SU-DHL-6 (cell line): Measurements from ENCODE around the gene BAG3.

Source experiments
- H2AFZ ChIP-seq: fragments of 200-600 bp; sonication (generic); 2 replicates; pipeline ENCODE4 v1.6.1; 2014; ENCODE audit warnings: low read depth, mild to moderate bottlenecking, moderate library complexity, mixed read lengths, antibody characterized with exemption, low read length; ENCODE audit not compliant: severe bottlenecking
- H3F3A ChIP-seq: fragments of 200-600 bp; shearing (Covaris generic); 2 replicates; pipeline ENCODE4 v1.6.0; 2016; ENCODE audit warnings: antibody characterized with exemption, mild to moderate bottlenecking; ENCODE audit not compliant: insufficient read depth
- H3K27ac ChIP-seq: fragments of 200-600 bp; sonication (generic); 2 replicates; pipeline ENCODE4 v1.5.1; 2016; ENCODE audit warnings: low read depth, mild to moderate bottlenecking, low read length, moderate library complexity, mixed read lengths
- H3K27me3 ChIP-seq: fragments of 200-600 bp; sonication (generic), shearing (Covaris generic); 2 replicates; pipeline ENCODE4 v1.6.0; 2014; ENCODE audit warnings: mild to moderate bottlenecking, low read length
- H3K36me3 ChIP-seq: fragments of 200-600 bp; sonication (generic); 2 replicates; pipeline ENCODE4 v1.6.1; 2014; ENCODE audit warnings: mild to moderate bottlenecking, low read length, mixed read lengths
- H3K4me2 ChIP-seq: fragments of 300-600, 200-600 bp; shearing (Covaris generic), sonication (generic); 2 replicates; pipeline ENCODE4 v1.6.0; 2014; ENCODE audit warnings: low read length, low read depth, mild to moderate bottlenecking; ENCODE audit not compliant: poor library complexity, severe bottlenecking
- H3K4me3 ChIP-seq: fragments of 200-600 bp; sonication (generic); 2 replicates; pipeline ENCODE4 v1.5.1; 2014; ENCODE audit warnings: antibody characterized with exemption, low read length, mild to moderate bottlenecking, mixed read lengths; ENCODE audit not compliant: insufficient read depth, poor library complexity, severe bottlenecking
- H3K79me2 ChIP-seq: fragments of 200-600 bp; sonication (generic); 2 replicates; pipeline ENCODE4 v1.6.1; 2014; ENCODE audit warnings: mild to moderate bottlenecking, low read length, moderate library complexity; ENCODE audit not compliant: insufficient read depth
- H3K9ac ChIP-seq: fragments of 200-600 bp; sonication (generic); 2 replicates; pipeline ENCODE4 v1.7.0; 2014; ENCODE audit warnings: mild to moderate bottlenecking, low read length
- H3K9me2 ChIP-seq: fragments of 200-600 bp; sonication (generic); replicated peaks from 2 replicates; pipeline ENCODE4 v1.6.1; 2014; ENCODE audit warnings: low read length; ENCODE audit not compliant: insufficient read depth
- H3K9me3 ChIP-seq: fragments of 200-600 bp; sonication (generic); 2 replicates; pipeline ENCODE4 v1.6.1; 2014; ENCODE audit warnings: low read length, mixed read lengths; ENCODE audit not compliant: insufficient read depth
- H4K20me1 ChIP-seq: fragments of 200-600 bp; sonication (generic); 2 replicates; pipeline ENCODE4 v1.6.1; 2014; ENCODE audit warnings: low read depth, mild to moderate bottlenecking, antibody characterized with exemption, low read length, moderate library complexity, mixed read lengths
- CTCF ChIP-seq: fragments of 200-600 bp; sonication (generic); IDR thresholded peaks from one replicate; pipeline ENCODE4 v1.5.1; 2017; ENCODE audit warnings: antibody characterized with exemption, mild to moderate bottlenecking, low read length, moderate library complexity; ENCODE audit not compliant: insufficient read depth, poor library complexity, severe bottlenecking
- EZH2phosphoT487 ChIP-seq: fragments of 200-600 bp; sonication (generic), shearing (Covaris generic); conservative IDR thresholded peaks from 2 replicates; pipeline ENCODE4 v1.6.1; 2018; ENCODE audit warnings: mild to moderate bottlenecking, antibody characterized with exemption, low read length, moderate library complexity, mixed read lengths

BAG3 gene

DNA sequence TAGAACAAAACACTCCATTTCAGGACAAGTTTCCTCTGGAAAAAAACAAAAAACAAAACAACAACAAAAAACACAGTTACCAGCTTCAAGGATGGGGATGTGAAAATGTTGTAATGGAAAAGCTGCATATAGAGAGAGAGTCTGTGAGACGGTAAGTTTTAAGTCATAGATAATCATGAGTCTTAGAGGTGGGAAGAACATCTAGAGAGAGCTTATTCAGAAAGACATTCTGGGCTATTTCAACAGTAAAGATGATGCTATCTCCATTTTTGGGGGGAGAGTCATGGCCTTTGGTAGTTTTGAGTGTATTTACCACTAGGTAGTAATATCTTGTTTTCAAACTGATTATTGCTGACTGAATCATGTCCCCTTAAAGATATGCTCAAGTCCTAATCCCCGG, 51.4 kb downstream of the BAG3 start:
- H3K9ac ChIP-seq = peak overlapping the region; percentile 2; the same call in 1 of the 2 replicates
- no peaks in the 10 kb centered on the region; the same call in 1 of the 2 replicates for H3K36me3 ChIP-seq
- peak overlapping the region; percentile 89 for H3K27ac ChIP-seq
- no peaks in the 10 kb centered on the region for H3K79me2 ChIP-seq
- no peaks in the 10 kb centered on the region for H3K27me3 ChIP-seq
- peaks cover 15% of the 10 kb centered on the region; the same call in 1 of the 2 replicates for H3K9me3 ChIP-seq
- TF ChIP-seq EZH2phosphoT487 = no peak
- no peak for TF ChIP-seq CTCF
- no peaks in the 10 kb centered on the region for H3K9me2 ChIP-seq
- peak overlapping the region; percentile 5 for H3K4me2 ChIP-seq
- H3F3A ChIP-seq = peaks cover 33% of the 10 kb centered on the region
- H4K20me1 ChIP-seq = no peaks in the 10 kb centered on the region
- peak overlapping the region; percentile 17 for H2AFZ ChIP-seq
- no peak overlapping the region for H3K4me3 ChIP-seq

DNA sequence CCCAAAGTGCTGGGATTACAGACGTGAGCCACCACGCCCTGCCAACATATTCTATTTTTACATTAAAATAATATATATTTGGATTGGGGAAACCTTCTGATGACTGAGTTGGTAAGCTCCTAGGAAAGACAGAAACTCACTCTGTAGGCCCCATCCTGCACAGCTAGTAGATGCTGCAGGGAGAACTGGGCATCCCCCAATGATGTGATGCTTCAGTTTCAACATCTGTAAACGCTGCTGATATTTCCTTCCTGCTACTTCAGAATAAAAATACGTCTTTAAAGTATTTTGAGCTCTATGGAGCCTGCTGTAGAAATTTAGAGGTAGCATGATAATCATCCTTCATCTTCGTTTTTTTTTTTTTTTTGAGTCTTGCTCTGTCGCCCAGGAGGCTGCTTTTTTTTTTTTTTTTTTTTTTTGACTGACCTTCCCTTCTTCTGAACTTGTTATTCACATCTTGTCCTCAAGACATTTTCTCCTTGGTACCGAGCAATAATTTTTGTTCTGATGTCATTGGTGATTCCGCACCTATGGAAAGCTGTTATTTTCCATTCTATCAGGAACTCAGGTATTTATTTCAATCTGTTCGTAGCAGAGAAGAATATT, 52.8 kb downstream of the BAG3 start:
- no peaks in the 10 kb centered on the region for H3K9me2 ChIP-seq
- H3K4me3 ChIP-seq = peak overlapping the region; percentile 46
- H3K79me2 ChIP-seq = no peaks in the 10 kb centered on the region
- H3K27ac ChIP-seq = peak overlapping the region; percentile 89
- no peaks in the 10 kb centered on the region; the same call in 1 of the 2 replicates for H3K36me3 ChIP-seq
- H3K4me2 ChIP-seq = peak overlapping the region; percentile 71
- TF ChIP-seq EZH2phosphoT487 = no peak
- TF ChIP-seq CTCF = no peak
- peaks cover 33% of the 10 kb centered on the region for H3F3A ChIP-seq
- H3K9me3 ChIP-seq = peaks cover 18% of the 10 kb centered on the region; the same call in 1 of the 2 replicates
- H2AFZ ChIP-seq = peak overlapping the region; percentile 0
- no peaks in the 10 kb centered on the region for H3K27me3 ChIP-seq
- H4K20me1 ChIP-seq = no peaks in the 10 kb centered on the region
- H3K9ac ChIP-seq = peak overlapping the region; percentile 52

DNA sequence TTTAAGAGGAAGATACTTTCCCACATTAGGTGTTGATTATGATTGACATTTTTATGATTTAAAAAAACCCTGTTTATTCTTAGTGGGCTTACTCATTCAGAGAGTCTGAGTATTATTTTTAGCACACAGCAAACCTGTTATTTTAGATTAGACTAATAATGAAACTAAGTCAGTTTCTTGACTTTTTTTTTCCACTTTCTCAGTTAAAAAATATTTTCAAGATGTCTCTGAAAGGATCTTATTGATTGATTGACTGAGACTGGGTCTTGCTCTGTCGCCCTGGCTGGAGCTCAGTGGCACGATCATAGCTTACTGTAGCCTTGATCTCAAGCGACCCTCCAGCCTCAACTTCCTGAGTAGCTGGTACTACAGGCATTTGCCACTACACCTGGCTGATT, 54.3 kb downstream of the BAG3 start:
- Histone ChIP-seq H3K4me3 (peak overlapping the region; percentile 32), H3K9me2 (no peaks in the 10 kb centered on the region), H3K27ac (peak overlapping the region; percentile 89), H3K79me2 (no peaks in the 10 kb centered on the region), H2AFZ (no peak overlapping the region), H3K36me3 (no peaks in the 10 kb centered on the region; the same call in 1 of the 2 replicates), H3K9ac (peak overlapping the region; percentile 52), H3K27me3 (no peaks in the 10 kb centered on the region), H4K20me1 (no peaks in the 10 kb centered on the region), H3F3A (peaks cover 33% of the 10 kb centered on the region), H3K9me3 (peaks cover 18% of the 10 kb centered on the region; the same call in 1 of the 2 replicates), H3K4me2 (peak overlapping the region; percentile 71)
- TF ChIP-seq CTCF (no peak), EZH2phosphoT487 (no peak)
